Measurements from ENCODE around the gene PRR9. TPM values are rescaled to one million over a fixed set of nuclear protein-coding genes. Genes with fewer than 3 reads are reported as not detected.

Gene PRR9
- total and polyA plus RNA-seq, 2 of the 8 experiments (the other 6 are each of a cell fraction or from before 2014, with no cell fraction given), result not detected

DNA sequence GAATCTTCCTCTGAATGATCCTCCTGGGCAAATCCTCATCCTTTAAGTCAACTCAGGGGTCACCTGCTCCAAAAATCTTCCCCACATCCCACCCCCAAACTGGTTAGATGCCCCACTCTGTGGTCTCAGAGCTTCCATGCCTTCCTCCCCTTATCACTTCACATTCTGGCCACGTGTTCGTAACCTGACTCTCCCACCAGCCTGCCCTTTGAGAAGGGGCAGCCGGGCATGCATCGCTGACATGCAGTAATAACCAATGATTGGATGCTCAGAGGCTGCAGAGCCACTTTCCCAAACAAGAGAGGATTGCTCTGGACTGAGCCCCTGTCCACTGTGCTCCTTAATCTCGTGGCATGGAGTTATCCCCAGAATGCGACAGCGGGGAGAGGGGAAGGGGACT lies 7.2 kb upstream of the PRR9 start:
- CTCF ChIA-PET (ENCODE audit: partially characterized antibody), result interaction anchor here (1.2 to 1.6 kb wide), 7 partner anchors 10 to 341 kb away, joined by 3 to 13 read pairs (median 4); no protein-coding TSS in a partner anchor
- no peak overlapping the region for H3K23ac ChIP-seq (ENCODE audit: insufficient read length)
- POLR2A ChIA-PET (ENCODE audit: partially characterized antibody), result no interaction called here
- no peaks in the 10 kb centered on the region for H3K79me1 ChIP-seq (ENCODE audit: low read depth, low read length)
- no peak overlapping the region for H4K5ac ChIP-seq (ENCODE audit: insufficient read length, low read depth, low read length)
- 80% methylated on average over 7 of the region's 7 CpGs; no CpG with 5 or more reads in 1 of the 2 experiments for WGBS, 2 experiments (ENCODE audit: extremely low coverage in 1 of 2, insufficient coverage in 1 of 2, insufficient read length in 1 of 2, insufficient replicate concordance in 2 of 2, low coverage in 1 of 2, low lambda C conversion rate in 2 of 2, missing lambda C conversion rate in 1 of 2)
- no peak for FAIRE-seq
- H3K9ac ChIP-seq (replicated peaks in 1 of 4; ENCODE audit: extremely low read depth in 1 of 4, low read depth in 3 of 4, low read length in 3 of 4), result no peak overlapping the region
- H3K36me3 ChIP-seq (ENCODE audit: control insufficient read depth in 2 of 4, insufficient read depth in 4 of 4, low read length in 3 of 4), result no peaks in the 10 kb centered on the region
- H3K27ac ChIP-seq (ENCODE audit: low read depth, low read length), result no peak overlapping the region
- 0 out of 2 replicates have a peak overlapping the region, but pooled peaks have one; percentile 13 for H2AK5ac ChIP-seq (ENCODE audit: low read depth, low read length)
- H4K91ac ChIP-seq (replicated peaks; ENCODE audit: insufficient read length, low read length), result no peak overlapping the region
- no peaks in the 10 kb centered on the region for H3K79me2 ChIP-seq (ENCODE audit: control insufficient read depth in 1 of 2, insufficient read depth in 2 of 2, low read length in 2 of 2)
- H3K9me3 ChIP-seq (ENCODE audit: insufficient read depth in 2 of 2, low read depth in 1 of 2, low read length in 1 of 2), result peaks cover 0 to 3% of the 10 kb centered on the region in 2 experiments; a peak in 1 of 4 replicates
- no peaks in the 10 kb centered on the region for H3K27me3 ChIP-seq (replicated peaks in 1 of 4; ENCODE audit: control insufficient read depth in 3 of 4, extremely low read depth in 1 of 4, insufficient read depth in 3 of 4, low read length in 3 of 4)
- H3K4me2 ChIP-seq (ENCODE audit: insufficient read depth in 1 of 2, low read depth in 2 of 2, low read length in 2 of 2), result no peak overlapping the region
- no peak overlapping the region for H3K4ac ChIP-seq (replicated peaks; ENCODE audit: insufficient read length, low read depth, low read length)
- no peak for DNase-seq (ENCODE audit: low read depth in 1 of 2, low spot score in 2 of 2)
- H2BK120ac ChIP-seq (replicated peaks; ENCODE audit: low read depth, low read length), result no peak overlapping the region
- H3K56ac ChIP-seq (replicated peaks; ENCODE audit: insufficient read length, low read depth, low read length), result no peak overlapping the region
- peaks cover 0 to 3% (median 0%) of the 10 kb centered on the region in 4 experiments; a peak in 1 of 7 replicates for H3K4me1 ChIP-seq (replicated peaks in 1 of 4; ENCODE audit: control insufficient read depth in 3 of 4, insufficient read depth in 4 of 4, low read length in 3 of 4)
- H4K8ac ChIP-seq (ENCODE audit: extremely low read depth, insufficient read depth, low read length), result no peak overlapping the region; the same call in 1 of the 2 replicates
- H3K23me2 ChIP-seq (ENCODE audit: low read depth, low read length), result no peaks in the 10 kb centered on the region
- H2BK15ac ChIP-seq (ENCODE audit: low read length), result 0 out of 2 replicates have a peak overlapping the region, but pooled peaks have one; percentile 4
- TF ChIP-seq MAX (IDR thresholded peaks at IDR 0.05) (0 out of 2 replicates have a peak, but pooled peaks have one; percentile 18), HDAC2 (IDR thresholded peaks at IDR 0.05; ENCODE audit: borderline replicate concordance in 1 of 2, low read depth in 2 of 2, low read length in 2 of 2) (no peak)
- H2BK12ac ChIP-seq (ENCODE audit: low read depth, low read length), result no peak overlapping the region
- H3K4me3 ChIP-seq (ENCODE audit: extremely low read depth in 1 of 4, insufficient read depth in 2 of 4, low read depth in 3 of 4, low read length in 4 of 4), result no peak overlapping the region
- no peak overlapping the region for H2BK5ac ChIP-seq (ENCODE audit: low read depth, low read length)
- peak overlapping the region; percentile 21; the same call in 1 of the 2 replicates for H2AFZ ChIP-seq (ENCODE audit: low read length)
- no peaks in the 10 kb centered on the region for H4K20me1 ChIP-seq (replicated peaks in 1 of 2; ENCODE audit: control insufficient read depth in 1 of 2, insufficient read depth in 2 of 2, low read length in 2 of 2)
- no peak overlapping the region for H3K14ac ChIP-seq (ENCODE audit: insufficient read length)
- H2BK20ac ChIP-seq (ENCODE audit: low read length), result no peak overlapping the region
- no peak overlapping the region for H3K18ac ChIP-seq (ENCODE audit: extremely low read depth, low read length)

All from H1 (cell line).